Measurements from ENCODE around the gene FBXW7. TPM values are rescaled to one million over a fixed set of nuclear protein-coding genes. Genes with fewer than 3 reads are reported as not detected.

The FBXW7 gene
- total and polyA plus RNA-seq, 2 donors (not counting 1 experiment from before 2014, with no cell fraction given), result 16.3 to 68.7 TPM

DNA sequence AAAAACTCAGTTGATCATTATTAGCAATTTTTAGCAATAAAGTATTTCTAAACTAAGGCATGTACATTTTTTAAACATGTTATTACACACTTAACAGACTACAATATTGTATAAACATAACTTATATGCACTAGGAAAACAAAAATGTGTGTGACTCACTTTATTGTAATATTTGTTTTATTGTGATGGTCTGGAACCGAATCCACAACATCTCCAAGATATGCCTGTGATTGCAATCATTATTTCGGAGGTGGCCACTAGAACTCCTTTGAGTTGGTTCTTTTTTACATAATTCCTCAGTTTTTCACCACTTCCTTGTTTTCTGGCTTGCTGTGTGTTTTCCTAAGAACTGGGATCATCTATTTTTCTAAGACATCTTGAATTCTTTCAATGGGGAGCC is 53.7 kb downstream of the FBXW7 start:
- H4K20me1 ChIP-seq (ENCODE audit: control insufficient read depth, extremely low read depth, insufficient read depth, low read length), result no peaks in the 10 kb centered on the region
- H3K79me2 ChIP-seq (ENCODE audit: control insufficient read depth, insufficient read depth, low read length), result peaks cover 7% of the 10 kb centered on the region
- H2AFZ ChIP-seq (ENCODE audit: low read length), result no peak overlapping the region

DNA sequence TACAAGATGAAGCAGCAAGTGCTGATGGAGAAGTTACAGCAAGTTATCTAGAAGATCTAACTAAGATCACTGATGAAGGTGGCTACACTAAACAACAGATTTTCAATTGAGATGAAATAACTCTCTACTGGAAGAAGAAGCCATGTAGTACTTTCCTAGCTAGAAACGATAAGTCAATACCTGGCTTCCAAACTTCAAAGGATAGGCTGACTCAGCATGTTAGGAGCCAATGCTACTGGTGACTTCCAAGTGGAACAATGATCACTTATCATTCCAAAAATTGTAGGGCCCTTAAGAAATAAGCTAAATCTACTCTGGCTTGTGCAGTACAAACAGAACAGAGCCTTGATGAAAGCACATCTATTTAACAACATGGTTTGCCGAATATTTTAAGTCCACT is 55.0 kb downstream of the FBXW7 start:
- TF ChIP-seq, protein P1, sequence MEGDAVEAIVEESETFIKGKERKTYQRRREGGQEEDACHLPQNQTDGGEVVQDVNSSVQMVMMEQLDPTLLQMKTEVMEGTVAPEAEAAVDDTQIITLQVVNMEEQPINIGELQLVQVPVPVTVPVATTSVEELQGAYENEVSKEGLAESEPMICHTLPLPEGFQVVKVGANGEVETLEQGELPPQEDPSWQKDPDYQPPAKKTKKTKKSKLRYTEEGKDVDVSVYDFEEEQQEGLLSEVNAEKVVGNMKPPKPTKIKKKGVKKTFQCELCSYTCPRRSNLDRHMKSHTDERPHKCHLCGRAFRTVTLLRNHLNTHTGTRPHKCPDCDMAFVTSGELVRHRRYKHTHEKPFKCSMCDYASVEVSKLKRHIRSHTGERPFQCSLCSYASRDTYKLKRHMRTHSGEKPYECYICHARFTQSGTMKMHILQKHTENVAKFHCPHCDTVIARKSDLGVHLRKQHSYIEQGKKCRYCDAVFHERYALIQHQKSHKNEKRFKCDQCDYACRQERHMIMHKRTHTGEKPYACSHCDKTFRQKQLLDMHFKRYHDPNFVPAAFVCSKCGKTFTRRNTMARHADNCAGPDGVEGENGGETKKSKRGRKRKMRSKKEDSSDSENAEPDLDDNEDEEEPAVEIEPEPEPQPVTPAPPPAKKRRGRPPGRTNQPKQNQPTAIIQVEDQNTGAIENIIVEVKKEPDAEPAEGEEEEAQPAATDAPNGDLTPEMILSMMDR (conservative IDR thresholded peaks at IDR 0.05 in 1 of 2, IDR thresholded peaks at IDR 0.05 in 1 of 2; ENCODE audit: low read depth in 1 of 2, low read length in 2 of 2), result no peak
- TF ChIP-seq EZH2 (IDR thresholded peaks at IDR 0.05; ENCODE audit: low read length, missing control alignments), result no peak
- H3K4me3 ChIP-seq (replicated peaks in 1 of 4; ENCODE audit: control extremely low read depth in 1 of 4, insufficient read depth in 1 of 4, low read depth in 3 of 4, low read length in 4 of 4), result no peak overlapping the region
- no peak overlapping the region for H3K27ac ChIP-seq (ENCODE audit: insufficient read depth, low read length)
- H2AFZ ChIP-seq (ENCODE audit: low read length), result no peak overlapping the region
- no peaks in the 10 kb centered on the region for H3K4me1 ChIP-seq (ENCODE audit: control insufficient read depth, extremely low read depth, insufficient read depth, low read length)
- no peaks in the 10 kb centered on the region for H3K27me3 ChIP-seq (ENCODE audit: control insufficient read depth, insufficient read depth, low read length)
- no peak overlapping the region for H3K9ac ChIP-seq (ENCODE audit: insufficient read depth, low read length)
- no peaks in the 10 kb centered on the region for H3K9me3 ChIP-seq (ENCODE audit: control insufficient read depth, insufficient read depth, low read depth, low read length)
- H3K79me2 ChIP-seq (ENCODE audit: control insufficient read depth, insufficient read depth, low read length), result peaks cover 4% of the 10 kb centered on the region
- no peaks in the 10 kb centered on the region for H4K20me1 ChIP-seq (ENCODE audit: control insufficient read depth, extremely low read depth, insufficient read depth, low read length)
- no peak for DNase-seq (ENCODE audit: low read depth in 2 of 2)
- no peaks in the 10 kb centered on the region for H3K36me3 ChIP-seq (ENCODE audit: control insufficient read depth, insufficient read depth, low read length)
- no peak overlapping the region for H3K4me2 ChIP-seq (ENCODE audit: extremely low read depth, insufficient read depth, low read length)

More for the DNA sequence above, 53.7 kb downstream of the FBXW7 start:
- H3K4me1 ChIP-seq (ENCODE audit: control insufficient read depth, extremely low read depth, insufficient read depth, low read length), result no peaks in the 10 kb centered on the region
- H3K4me3 ChIP-seq (replicated peaks in 1 of 4; ENCODE audit: control extremely low read depth in 1 of 4, insufficient read depth in 1 of 4, low read depth in 3 of 4, low read length in 4 of 4), result no peak overlapping the region
- DNase-seq (ENCODE audit: low read depth in 2 of 2), result no peak
- H3K27me3 ChIP-seq (ENCODE audit: control insufficient read depth, insufficient read depth, low read length), result no peaks in the 10 kb centered on the region
- no peak overlapping the region for H3K27ac ChIP-seq (ENCODE audit: insufficient read depth, low read length)
- no peaks in the 10 kb centered on the region for H3K36me3 ChIP-seq (ENCODE audit: control insufficient read depth, insufficient read depth, low read length)
- no peak overlapping the region for H3K9ac ChIP-seq (ENCODE audit: insufficient read depth, low read length)
- no peak overlapping the region for H3K4me2 ChIP-seq (ENCODE audit: extremely low read depth, insufficient read depth, low read length)
- no peaks in the 10 kb centered on the region for H3K9me3 ChIP-seq (ENCODE audit: control insufficient read depth, insufficient read depth, low read depth, low read length)
- TF ChIP-seq, protein P1 (conservative IDR thresholded peaks at IDR 0.05 in 1 of 2, IDR thresholded peaks at IDR 0.05 in 1 of 2; ENCODE audit: low read depth in 1 of 2, low read length in 2 of 2), result no peak
- no peak for TF ChIP-seq EZH2 (IDR thresholded peaks at IDR 0.05; ENCODE audit: low read length, missing control alignments)

DNA sequence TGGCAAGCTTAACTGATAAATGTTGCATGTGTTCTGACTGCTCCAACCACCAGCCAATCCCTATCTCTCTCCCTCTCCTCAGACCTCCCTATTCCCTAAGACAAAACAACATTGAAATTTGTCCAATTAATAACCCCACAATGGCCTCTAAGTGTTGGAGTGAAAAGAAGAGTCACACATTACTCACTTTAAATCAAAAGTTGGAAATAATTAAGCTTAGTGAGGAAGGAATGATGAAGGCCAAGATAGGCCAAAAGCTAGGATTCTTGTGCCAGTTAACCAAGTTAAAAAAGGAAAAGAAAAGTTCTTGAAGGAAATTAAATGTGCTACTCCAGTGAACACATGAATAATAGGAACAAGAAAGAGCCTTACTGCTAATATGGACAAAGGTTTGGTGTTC is 55.6 kb downstream of the FBXW7 start:
- no peaks in the 10 kb centered on the region for H3K27me3 ChIP-seq (ENCODE audit: control insufficient read depth, insufficient read depth, low read length)
- no peak overlapping the region for H3K27ac ChIP-seq (ENCODE audit: insufficient read depth, low read length)
- peaks cover 4% of the 10 kb centered on the region for H3K79me2 ChIP-seq (ENCODE audit: control insufficient read depth, insufficient read depth, low read length)

More for the DNA sequence above, 55.6 kb downstream of the FBXW7 start:
- no peak overlapping the region for H3K9ac ChIP-seq (ENCODE audit: insufficient read depth, low read length)
- H3K4me2 ChIP-seq (ENCODE audit: extremely low read depth, insufficient read depth, low read length), result no peak overlapping the region
- no peak overlapping the region for H2AFZ ChIP-seq (ENCODE audit: low read length)
- no peaks in the 10 kb centered on the region for H3K9me3 ChIP-seq (ENCODE audit: control insufficient read depth, insufficient read depth, low read depth, low read length)
- H3K36me3 ChIP-seq (ENCODE audit: control insufficient read depth, insufficient read depth, low read length), result no peaks in the 10 kb centered on the region
- no peak for TF ChIP-seq EZH2 (IDR thresholded peaks at IDR 0.05; ENCODE audit: low read length, missing control alignments)
- TF ChIP-seq, protein P1 (conservative IDR thresholded peaks at IDR 0.05 in 1 of 2, IDR thresholded peaks at IDR 0.05 in 1 of 2; ENCODE audit: low read depth in 1 of 2, low read length in 2 of 2), result no peak
- H3K4me3 ChIP-seq (replicated peaks in 1 of 4; ENCODE audit: control extremely low read depth in 1 of 4, insufficient read depth in 1 of 4, low read depth in 3 of 4, low read length in 4 of 4), result no peak overlapping the region
- no peaks in the 10 kb centered on the region for H3K4me1 ChIP-seq (ENCODE audit: control insufficient read depth, extremely low read depth, insufficient read depth, low read length)
- DNase-seq (ENCODE audit: low read depth in 2 of 2), result no peak
- no peaks in the 10 kb centered on the region for H4K20me1 ChIP-seq (ENCODE audit: control insufficient read depth, extremely low read depth, insufficient read depth, low read length)
